GM13977 (cell line): ENCODE measurements around the gene RHEB.

Experiments
- DNase-seq: peaks from one replicate; pipeline ENCODE4 v3.0.0; 2012; ENCODE audit warnings: low spot score
- in situ Hi-C: fragments of 300-500 bp; cut with MboI; formaldehyde crosslinking; loops from one replicate; pipeline ENCODE4 v1.12.0; 2022; ENCODE audit warnings: low sequenced_read_pairs, low pct_unique_long_range_greater_than_20kb, mixed read lengths, inconsistent platforms; ENCODE audit not compliant: unreplicated experiment
- TF ChIP-seq, protein P1 (sequence below): IDR thresholded peaks from 2 replicates; pipeline ENCODE4 v1.5.1; 2012; ENCODE audit warnings: mild to moderate bottlenecking, control low read depth; ENCODE audit not compliant: insufficient read depth; ENCODE audit errors: extremely low read depth, missing control alignments

Gene RHEB

DNA sequence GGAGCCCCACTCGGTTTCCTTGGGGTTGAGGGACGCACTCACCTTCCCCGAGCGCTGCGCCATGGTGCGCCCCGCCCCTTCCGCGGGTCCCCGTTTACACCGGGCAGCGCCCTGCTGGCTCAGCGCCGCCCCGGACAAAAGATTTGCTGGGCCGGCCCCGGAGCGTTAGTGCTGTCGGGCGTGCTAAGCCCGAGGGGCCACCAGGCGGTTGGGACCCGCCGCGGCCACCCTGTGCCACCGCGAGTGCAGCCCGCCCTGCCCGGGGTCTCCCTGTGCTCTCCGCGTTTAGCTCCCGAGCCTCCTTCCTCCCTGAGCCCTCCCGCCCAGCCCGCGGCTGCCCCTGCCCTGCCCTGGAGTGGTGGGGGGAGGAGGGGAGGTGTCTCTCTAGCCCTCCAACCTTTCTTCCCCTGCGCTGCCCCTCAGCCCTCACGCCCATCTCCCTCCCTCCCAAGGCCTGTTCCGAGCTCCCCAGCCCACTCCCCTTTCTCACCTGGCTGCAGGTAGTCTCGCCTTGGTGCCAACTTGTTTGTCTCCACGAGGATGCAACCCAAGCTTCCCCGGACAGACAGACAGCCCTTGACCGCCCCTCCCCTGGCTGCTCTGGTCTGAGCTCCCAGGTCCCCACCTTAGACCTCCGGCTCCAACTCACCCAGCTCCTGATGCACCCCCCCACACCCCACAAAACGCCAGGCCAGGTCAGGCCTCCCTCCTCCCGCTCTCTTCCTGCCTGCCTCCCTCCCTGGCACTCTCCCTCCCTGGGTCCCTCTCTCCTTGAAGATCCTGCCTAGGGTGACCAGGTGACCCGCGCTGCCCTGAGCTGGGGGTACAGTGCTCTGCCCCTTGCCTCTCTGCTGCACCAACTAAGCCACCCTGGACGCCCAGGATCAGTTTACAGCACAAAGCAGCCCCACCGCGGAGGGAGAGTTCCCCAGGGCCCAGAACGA lies 79.6 kb downstream of the RHEB start, which contains the start of gene CRYGN:
TSS of gene CRYGN (minus strand) at position 287 of the 944 bp plus-strand sequence. CDS start at position 63, 224 bp downstream.
- in situ Hi-C loops: no loop called here
- TF ChIP-seq, protein P1, sequence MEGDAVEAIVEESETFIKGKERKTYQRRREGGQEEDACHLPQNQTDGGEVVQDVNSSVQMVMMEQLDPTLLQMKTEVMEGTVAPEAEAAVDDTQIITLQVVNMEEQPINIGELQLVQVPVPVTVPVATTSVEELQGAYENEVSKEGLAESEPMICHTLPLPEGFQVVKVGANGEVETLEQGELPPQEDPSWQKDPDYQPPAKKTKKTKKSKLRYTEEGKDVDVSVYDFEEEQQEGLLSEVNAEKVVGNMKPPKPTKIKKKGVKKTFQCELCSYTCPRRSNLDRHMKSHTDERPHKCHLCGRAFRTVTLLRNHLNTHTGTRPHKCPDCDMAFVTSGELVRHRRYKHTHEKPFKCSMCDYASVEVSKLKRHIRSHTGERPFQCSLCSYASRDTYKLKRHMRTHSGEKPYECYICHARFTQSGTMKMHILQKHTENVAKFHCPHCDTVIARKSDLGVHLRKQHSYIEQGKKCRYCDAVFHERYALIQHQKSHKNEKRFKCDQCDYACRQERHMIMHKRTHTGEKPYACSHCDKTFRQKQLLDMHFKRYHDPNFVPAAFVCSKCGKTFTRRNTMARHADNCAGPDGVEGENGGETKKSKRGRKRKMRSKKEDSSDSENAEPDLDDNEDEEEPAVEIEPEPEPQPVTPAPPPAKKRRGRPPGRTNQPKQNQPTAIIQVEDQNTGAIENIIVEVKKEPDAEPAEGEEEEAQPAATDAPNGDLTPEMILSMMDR: no peak
- no peak for DNase-seq

- in situ Hi-C loops: no loop called here
- DNase-seq: no peak
- TF ChIP-seq, protein P1: no peak
These were observed 80.7 kb downstream of the RHEB start for GRCh38 chr7:151438864-151439601.

DNA sequence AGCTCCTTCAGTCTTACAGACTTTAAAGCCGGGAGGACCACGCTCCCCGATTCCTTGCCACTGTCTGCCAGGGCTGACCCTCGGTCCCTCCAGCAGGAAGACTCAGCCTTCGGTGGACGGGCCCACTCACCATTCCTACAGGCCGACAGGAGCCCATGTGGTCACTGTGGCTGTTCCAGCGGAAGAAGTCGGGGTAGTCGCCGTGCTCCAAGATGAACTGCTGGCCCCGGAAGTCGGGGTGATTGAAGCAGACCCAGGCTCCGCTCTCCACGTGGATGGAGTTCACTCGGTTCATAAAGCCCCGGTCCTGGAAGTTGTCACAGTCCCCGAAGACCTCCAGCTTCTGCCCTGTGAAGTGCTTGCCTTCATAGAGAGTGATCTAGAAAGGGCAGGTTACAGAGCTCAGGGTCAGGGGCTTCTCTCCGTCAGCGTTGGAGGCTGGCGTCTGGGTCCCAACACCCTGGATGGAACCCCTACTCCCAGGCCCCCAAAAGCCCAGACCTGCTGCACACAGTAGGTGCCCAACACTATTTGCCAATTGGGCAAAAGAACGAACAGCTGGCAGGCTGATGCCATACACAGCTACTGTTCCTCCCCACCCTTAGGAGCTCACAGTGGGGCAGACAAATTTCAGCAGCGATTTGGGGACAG lies 81.7 kb downstream of the RHEB start:
- DNase-seq: no peak
- TF ChIP-seq, protein P1: no peak
- in situ Hi-C loops: no loop called here

GRCh38 chr7:151437159-151437553 lies 82.5 kb downstream of the RHEB start:
- no peak for DNase-seq
- in situ Hi-C loops: no loop called here
- TF ChIP-seq, protein P1: no peak

DNA sequence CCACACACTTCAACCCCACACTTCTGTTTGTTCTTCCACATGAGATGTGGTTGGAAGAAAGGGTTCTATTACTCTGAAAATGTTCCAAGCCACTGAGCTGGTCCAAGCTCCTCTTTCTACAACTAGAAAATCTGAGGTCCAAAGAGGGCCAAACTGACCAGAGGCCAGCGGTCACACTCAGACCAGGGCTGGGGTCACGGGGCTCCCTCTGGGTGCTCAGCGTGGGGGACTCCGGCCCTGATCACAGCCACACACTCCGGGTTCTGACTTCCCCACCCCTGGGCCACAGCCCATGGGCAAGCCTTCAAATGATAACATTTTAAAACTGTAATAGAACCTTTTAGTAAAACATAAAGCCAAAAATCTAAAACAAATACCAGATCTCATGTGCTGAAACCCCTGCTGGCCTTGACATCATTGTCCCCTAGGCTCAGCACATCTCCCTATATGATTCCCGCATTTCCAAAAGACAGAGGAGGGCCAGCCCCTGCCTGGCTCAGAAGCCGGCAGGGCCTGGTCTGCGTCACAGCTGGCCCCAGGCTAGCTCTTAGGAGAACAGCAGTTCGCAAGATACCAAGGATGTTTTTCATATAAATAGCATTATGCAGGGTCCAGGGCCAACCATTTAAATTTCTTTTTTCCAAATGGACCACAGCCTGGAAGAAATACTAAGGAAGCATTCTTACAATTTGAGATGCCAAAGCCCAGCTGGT lies 83.1 kb downstream of the RHEB start:
- in situ Hi-C loops: no loop called here
- no peak for DNase-seq
- TF ChIP-seq, protein P1: no peak

DNA sequence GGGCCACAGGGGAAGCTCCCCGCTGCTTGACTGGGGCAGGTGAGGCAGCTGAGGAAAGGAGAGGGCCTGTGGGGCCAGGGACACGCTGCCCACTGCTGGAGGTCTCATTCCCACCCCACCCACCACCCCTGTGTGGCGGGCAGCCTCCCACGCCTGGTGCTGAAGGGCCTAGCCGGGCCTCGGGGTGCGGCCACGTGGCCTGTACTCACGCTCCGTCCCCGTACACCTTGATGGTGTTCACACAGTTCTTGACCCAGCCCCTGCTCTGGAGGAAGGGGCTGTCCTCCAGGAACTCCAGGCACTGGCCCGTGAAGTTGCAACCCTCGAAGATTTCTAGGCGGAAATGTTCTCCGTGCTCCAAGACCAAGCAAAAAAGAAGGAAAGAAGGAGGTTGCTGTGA lies 83.7 kb downstream of the RHEB start:
- no peak for DNase-seq
- in situ Hi-C loops: no loop called here
- TF ChIP-seq, protein P1: no peak
